Spinal cord (tissue), 10 donors: Measurements from ENCODE around the gene GRIK1. TPM values are rescaled to one million over a fixed set of nuclear protein-coding genes. Genes with fewer than 3 reads are reported as not detected.

Experiments used
- DNase-seq, 6 donors: peaks; one replicate each; pipeline versions ENCODE4 v3.0.0 to v3.0.0-alpha.2; 2013 to 2015; ENCODE audit warnings: low spot score in 6 of 6, low read depth in 4 of 6
- H3K27ac ChIP-seq: one replicate; pipeline ENCODE4 v1.5.1; 2013; ENCODE audit warnings: low read depth, low read length, control low read depth
- H3K27me3 ChIP-seq: one replicate; pipeline ENCODE4 v1.6.1; 2013; ENCODE audit warnings: low read length; ENCODE audit not compliant: control insufficient read depth, insufficient read depth
- H3K36me3 ChIP-seq: one replicate; pipeline ENCODE4 v1.6.1; 2013; ENCODE audit warnings: low read length; ENCODE audit not compliant: control insufficient read depth, insufficient read depth
- H3K4me1 ChIP-seq: one replicate; pipeline ENCODE4 v1.6.1; 2013; ENCODE audit warnings: low read length; ENCODE audit not compliant: control insufficient read depth, insufficient read depth
- H3K4me3 ChIP-seq: one replicate; pipeline ENCODE4 v1.5.1; 2013; ENCODE audit warnings: low read depth, low read length, control low read depth
- H3K9me3 ChIP-seq: one replicate; pipeline ENCODE4 v1.6.1; 2013; ENCODE audit warnings: low read length; ENCODE audit not compliant: control insufficient read depth, insufficient read depth
- WGBS: methylation state at CpG from one replicate; pipeline ENCODE4 v1.1.5; 2013; ENCODE audit warnings: missing lambda C conversion rate; ENCODE audit not compliant: insufficient coverage; 5-methylcytosine and 5-hydroxymethylcytosine counted together
- polyA plus RNA-seq, 2 donors: library from polyadenylated mRNA; unstranded; fragments of 120-200 nt; gene quantifications; one replicate each; pipeline ENCODE4 v1.2.1, GENCODE V29; 2013; ENCODE audit not compliant: insufficient read length in 2 of 2
- total RNA-seq, 2 donors: library from RNA; depleted of rRNA in 1 of 2; stranded (reverse); fragments of 120-200 nt in 1 of 2; fragments of >200 nt in 1 of 2; gene quantifications; one replicate each; pipeline versions ENCODE4 v1.2.3 to v1.2.4, GENCODE V29; 2013 to 2014
- donor health status: healthy.

The GRIK1 gene
- total and polyA plus RNA-seq, 4 donors, result 12.0 to 35.0 (median 29.6) TPM

DNA sequence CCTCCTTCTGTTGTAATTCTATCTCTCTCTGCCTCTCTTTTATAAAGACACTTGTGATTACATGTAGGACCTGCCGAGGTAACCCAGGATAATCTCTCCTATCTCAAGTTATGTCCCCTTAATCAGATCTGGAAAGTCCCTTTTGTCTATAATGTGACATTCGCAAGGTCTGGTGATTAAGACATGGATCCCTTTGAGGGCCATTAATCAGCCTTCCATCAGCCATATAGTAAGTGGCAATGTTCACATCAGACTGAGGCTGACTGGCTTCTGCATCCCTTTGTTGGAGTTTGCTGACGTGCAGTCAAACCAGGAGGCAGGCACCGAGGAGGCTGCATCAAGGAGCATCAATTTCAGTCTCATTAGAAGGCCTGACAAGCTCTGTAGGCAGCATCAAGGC lies 431.5 kb downstream of the GRIK1 start:
- H3K27me3 ChIP-seq, result no peaks in the 10 kb centered on the region
- H3K27ac ChIP-seq, result no peak overlapping the region
- 38% methylated on average over 2 of the region's 4 CpGs for WGBS
- H3K4me1 ChIP-seq, result peaks cover 3% of the 10 kb centered on the region
- DNase-seq, result peak in 1 of 6 donors; percentile 39
- H3K4me3 ChIP-seq, result no peak overlapping the region
- no peaks in the 10 kb centered on the region for H3K9me3 ChIP-seq
- H3K36me3 ChIP-seq, result no peaks in the 10 kb centered on the region

DNA sequence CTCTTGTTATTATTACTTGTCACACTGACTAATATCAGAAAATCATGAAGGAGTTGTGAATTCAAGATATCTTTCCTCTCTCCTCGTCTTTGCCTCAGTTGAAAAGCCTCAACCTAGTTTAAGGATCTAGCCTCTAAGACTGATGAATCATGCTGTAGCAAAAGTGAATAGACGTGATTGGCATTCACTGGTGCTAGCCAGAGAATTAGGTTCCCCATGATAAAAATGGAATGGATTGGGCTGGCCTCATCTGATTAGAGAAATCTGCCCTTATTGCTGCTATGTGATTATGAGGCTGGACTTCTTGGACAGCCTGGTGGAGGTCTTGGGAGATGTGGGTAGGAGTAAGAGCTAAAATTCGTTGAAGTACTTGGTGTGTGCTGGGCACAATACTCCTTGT lies 432.8 kb downstream of the GRIK1 start:
- H3K4me3 ChIP-seq, result no peak overlapping the region
- WGBS, result 96% methylated on average over 2 of the region's 3 CpGs
- no peaks in the 10 kb centered on the region for H3K9me3 ChIP-seq
- H3K36me3 ChIP-seq, result no peaks in the 10 kb centered on the region
- H3K27me3 ChIP-seq, result no peaks in the 10 kb centered on the region
- DNase-seq, result no peak
- H3K4me1 ChIP-seq, result peaks cover 3% of the 10 kb centered on the region
- H3K27ac ChIP-seq, result no peak overlapping the region

DNA sequence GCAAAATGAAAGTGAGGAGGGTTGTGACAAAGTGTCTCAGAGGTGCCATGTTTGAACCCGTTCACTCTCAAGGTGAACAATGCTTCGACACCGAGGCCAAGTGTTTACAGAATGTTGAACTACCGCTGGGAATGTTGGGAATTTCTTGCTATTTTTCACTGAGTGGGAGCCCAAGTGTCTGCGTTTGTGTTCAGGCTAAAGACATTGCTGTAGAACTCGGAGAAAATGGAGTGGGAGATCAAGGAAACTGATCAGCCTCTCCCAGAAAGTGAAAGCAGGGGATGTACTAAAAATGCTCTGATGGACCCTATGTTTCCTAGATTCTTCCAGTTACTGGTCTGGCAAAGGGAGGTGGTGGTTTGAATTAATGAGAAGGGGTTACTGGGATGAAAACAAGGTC lies 433.6 kb downstream of the GRIK1 start:
- Histone ChIP-seq H3K36me3 (no peaks in the 10 kb centered on the region), H3K27me3 (no peaks in the 10 kb centered on the region), H3K27ac (no peak overlapping the region), H3K4me3 (no peak overlapping the region), H3K4me1 (peaks cover 3% of the 10 kb centered on the region), H3K9me3 (no peaks in the 10 kb centered on the region)
- no peak for DNase-seq
- 92% methylated on average over 6 of the region's 6 CpGs for WGBS

DNA sequence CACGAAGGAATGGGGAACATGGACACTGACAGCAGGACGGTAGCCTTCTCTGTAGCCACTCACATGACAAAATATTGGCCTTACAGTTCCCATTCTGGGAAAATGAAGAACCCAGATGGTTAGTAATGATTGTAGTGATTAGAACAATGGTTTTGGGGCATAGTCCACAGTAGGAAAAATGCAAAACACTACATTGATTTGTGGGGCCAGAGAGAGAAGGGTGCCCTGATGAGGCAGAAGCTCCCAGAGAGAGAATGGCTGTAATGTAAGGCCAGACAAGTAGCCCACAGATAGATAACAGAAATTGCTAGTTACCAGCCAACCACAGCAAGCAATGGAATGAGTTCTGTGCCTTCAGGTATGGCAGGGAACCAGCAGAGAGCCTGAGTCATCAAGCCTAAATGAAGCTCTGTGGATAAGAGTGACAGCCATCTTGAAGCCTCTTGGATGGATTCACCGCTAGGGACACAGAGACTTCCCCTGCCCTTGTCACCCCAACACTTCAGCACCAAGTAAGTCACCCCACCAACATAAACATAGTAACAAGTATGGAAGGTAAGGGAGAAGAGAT lies 435.0 kb downstream of the GRIK1 start:
- Histone ChIP-seq H3K27me3 (no peaks in the 10 kb centered on the region), H3K27ac (no peak overlapping the region), H3K9me3 (no peaks in the 10 kb centered on the region), H3K4me3 (no peak overlapping the region), H3K4me1 (no peaks in the 10 kb centered on the region), H3K36me3 (no peaks in the 10 kb centered on the region)
- no peak for DNase-seq
- WGBS, result no CpG with 5 or more reads among the region's 3 CpGs

DNA sequence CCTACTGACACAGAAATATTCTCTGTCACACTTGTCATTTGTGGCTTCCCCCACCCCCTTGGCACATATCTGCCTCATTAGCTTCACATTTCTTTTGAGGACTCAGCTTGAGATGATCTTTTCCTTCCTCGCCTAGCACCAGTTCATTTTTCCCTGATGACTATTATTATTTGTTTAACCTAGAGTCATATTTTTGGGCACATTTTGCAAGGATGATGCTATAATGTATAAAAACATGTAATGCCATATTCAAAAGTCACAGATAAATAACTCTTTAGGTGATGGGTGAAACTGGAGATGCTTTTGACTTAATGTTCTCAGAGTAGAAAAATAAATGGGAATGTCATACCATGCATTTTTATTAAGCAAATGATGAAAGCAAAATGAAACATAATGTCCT lies 438.3 kb downstream of the GRIK1 start:
- Histone ChIP-seq H3K4me3 (no peak overlapping the region), H3K36me3 (no peaks in the 10 kb centered on the region), H3K27ac (no peak overlapping the region), H3K9me3 (peaks cover 3% of the 10 kb centered on the region), H3K4me1 (no peaks in the 10 kb centered on the region), H3K27me3 (no peaks in the 10 kb centered on the region)
- WGBS, result no CpG with 5 or more reads among the region's 1 CpG
- DNase-seq, result no peak

DNA sequence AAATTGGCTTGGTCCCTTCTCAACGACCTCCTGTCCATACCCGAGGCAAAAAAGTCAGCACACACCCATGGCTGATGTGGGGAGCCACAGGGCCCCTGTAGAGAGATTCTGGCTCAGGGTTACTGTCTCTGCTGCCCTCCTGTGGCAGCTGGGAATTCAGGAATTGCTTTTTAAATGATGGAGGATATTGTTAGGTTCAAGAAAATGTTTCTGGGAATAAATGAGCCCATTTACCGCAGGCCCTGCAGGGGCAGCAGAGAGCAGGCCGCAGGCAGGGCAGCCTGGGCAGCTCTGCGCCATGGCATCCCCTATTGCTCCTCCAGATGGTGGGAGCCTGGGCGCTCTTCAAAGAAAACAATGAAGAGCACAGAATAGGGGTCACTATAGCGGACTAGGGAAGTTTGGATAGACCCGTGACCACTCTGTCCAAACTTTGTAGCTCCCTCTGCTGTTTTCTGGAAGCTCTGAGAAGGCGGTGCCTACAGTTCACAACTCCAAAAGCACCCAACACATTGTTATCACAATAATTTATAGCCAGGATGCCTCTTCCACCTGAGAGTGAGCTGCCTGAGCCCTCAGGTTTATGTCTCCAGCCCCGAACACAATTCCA lies 440.0 kb downstream of the GRIK1 start:
- DNase-seq, result no peak
- 81% methylated on average over 7 of the region's 10 CpGs for WGBS

DNA sequence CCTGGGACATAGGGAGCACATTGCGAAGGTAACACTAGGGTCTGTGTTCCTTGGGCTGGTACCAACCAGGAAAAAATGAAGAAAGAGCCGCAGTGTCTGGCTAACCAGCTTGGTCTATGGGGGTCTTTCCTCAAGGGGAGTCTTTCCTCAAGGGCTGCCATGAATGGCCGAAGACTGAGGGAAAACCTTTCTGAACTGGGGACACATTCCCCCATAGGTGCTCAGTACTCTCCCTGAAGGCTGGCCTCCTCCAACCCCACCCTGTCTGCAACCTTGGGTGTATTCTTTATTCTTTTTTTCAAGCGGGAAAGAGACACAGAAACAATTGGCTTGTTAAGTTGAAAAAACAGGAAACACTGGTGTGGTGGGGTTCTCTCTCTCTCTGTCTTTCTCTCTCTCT lies 440.6 kb downstream of the GRIK1 start:
- Histone ChIP-seq H3K27ac (no peak overlapping the region), H3K4me3 (no peak overlapping the region), H3K9me3 (peaks cover 3% of the 10 kb centered on the region), H3K4me1 (no peaks in the 10 kb centered on the region), H3K27me3 (no peaks in the 10 kb centered on the region), H3K36me3 (no peaks in the 10 kb centered on the region)
- 100% methylated on average over 3 of the region's 4 CpGs for WGBS
- no peak for DNase-seq

More for the DNA sequence above, 440.0 kb downstream of the GRIK1 start:
- no peaks in the 10 kb centered on the region for H3K4me1 ChIP-seq
- no peak overlapping the region for H3K27ac ChIP-seq
- no peak overlapping the region for H3K4me3 ChIP-seq
- no peaks in the 10 kb centered on the region for H3K27me3 ChIP-seq
- peaks cover 3% of the 10 kb centered on the region for H3K9me3 ChIP-seq
- no peaks in the 10 kb centered on the region for H3K36me3 ChIP-seq

DNA sequence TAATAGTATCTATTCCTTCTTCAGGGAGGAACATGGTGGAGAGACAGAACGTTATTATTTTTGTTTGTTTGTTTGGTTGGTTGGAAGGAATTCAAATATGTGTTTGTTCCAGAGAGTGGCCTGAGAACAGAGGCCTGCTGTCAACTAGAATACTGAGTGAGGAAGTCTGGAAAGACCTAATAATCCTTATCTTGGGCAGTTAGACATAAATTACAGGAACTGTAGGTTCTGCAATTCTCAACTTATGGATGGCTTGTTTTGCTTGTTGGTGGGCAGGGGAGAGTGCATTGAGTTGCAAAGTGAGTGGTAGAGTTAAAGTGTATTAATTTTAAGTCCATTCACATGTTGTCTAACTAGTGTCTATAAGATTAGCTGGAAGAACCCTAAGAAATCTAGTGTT lies 443.5 kb downstream of the GRIK1 start:
- Histone ChIP-seq H3K4me3 (no peak overlapping the region), H3K4me1 (no peaks in the 10 kb centered on the region), H3K36me3 (no peaks in the 10 kb centered on the region), H3K27ac (no peak overlapping the region), H3K9me3 (peaks cover 3% of the 10 kb centered on the region), H3K27me3 (no peaks in the 10 kb centered on the region)
- no CpG with 5 or more reads among the region's 1 CpG for WGBS
- DNase-seq, result no peak

DNA sequence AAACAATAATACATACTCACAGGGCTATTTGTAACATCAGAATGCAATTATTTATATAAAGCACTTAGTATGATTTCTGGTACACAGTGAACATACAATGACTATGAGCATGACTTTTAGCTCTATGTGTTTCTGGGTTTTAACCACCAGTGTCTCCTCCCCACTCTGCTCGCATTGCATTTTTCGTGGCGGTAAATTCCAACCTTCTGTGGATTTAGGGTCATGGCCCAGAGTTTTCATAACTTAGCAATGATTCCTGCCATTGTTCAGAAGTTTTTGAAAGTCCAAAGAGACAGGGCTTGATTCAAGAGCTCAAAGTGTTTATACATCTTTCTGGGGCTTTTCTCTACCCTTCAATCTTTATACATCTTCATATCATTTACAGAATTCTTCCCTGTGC lies 449.8 kb downstream of the GRIK1 start:
- Histone ChIP-seq H3K4me3 (no peak overlapping the region), H3K27ac (no peak overlapping the region), H3K9me3 (no peaks in the 10 kb centered on the region), H3K4me1 (peaks cover 3% of the 10 kb centered on the region), H3K27me3 (no peaks in the 10 kb centered on the region), H3K36me3 (no peaks in the 10 kb centered on the region)
- WGBS, result 100% methylated on average over 3 of the region's 3 CpGs
- DNase-seq, result no peak

DNA sequence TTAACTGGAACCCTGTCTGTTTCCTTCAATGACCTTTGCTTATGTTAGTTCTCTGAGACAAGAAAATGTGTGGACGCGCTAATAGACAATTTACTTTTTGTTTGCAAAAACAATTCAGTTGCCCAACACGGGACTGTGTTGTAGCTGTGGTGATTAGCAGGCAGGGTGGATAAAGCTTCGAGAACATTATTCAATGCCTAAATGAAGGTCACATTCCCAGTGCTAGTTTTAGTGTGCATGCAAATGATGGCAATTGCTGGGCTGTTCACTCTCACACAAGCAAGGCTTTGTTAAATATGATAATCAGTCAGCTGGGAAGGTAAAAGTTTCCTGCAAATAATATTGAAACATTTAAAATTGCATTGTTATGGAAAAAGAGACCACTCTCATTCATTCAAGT lies 452.6 kb downstream of the GRIK1 start:
- no peak overlapping the region for H3K4me3 ChIP-seq
- WGBS, result no CpG with 5 or more reads among the region's 4 CpGs
- peak overlapping the region; percentile 40 for H3K27ac ChIP-seq
- no peaks in the 10 kb centered on the region for H3K9me3 ChIP-seq
- H3K36me3 ChIP-seq, result no peaks in the 10 kb centered on the region
- peaks cover 3% of the 10 kb centered on the region for H3K4me1 ChIP-seq
- H3K27me3 ChIP-seq, result no peaks in the 10 kb centered on the region
- peak in 3 of 6 donors; percentile 38 to 86 (median 73) for DNase-seq
